DMS114 treated with DMSO at 0.1 percent for 48 hours (cell line): ENCODE measurements around the gene EXD3.
"Not testable (repeated sequence)": the region's sequence is repeated elsewhere in the genome, so short reads cannot be mapped to it uniquely, and the experiment has no call there.

Experiments
- DNase-seq: peaks from one replicate; lab custom pipeline; 2025; ENCODE audit not compliant: unreplicated experiment; lab: John Stamatoyannopoulos, UW

The EXD3 gene

DNA sequence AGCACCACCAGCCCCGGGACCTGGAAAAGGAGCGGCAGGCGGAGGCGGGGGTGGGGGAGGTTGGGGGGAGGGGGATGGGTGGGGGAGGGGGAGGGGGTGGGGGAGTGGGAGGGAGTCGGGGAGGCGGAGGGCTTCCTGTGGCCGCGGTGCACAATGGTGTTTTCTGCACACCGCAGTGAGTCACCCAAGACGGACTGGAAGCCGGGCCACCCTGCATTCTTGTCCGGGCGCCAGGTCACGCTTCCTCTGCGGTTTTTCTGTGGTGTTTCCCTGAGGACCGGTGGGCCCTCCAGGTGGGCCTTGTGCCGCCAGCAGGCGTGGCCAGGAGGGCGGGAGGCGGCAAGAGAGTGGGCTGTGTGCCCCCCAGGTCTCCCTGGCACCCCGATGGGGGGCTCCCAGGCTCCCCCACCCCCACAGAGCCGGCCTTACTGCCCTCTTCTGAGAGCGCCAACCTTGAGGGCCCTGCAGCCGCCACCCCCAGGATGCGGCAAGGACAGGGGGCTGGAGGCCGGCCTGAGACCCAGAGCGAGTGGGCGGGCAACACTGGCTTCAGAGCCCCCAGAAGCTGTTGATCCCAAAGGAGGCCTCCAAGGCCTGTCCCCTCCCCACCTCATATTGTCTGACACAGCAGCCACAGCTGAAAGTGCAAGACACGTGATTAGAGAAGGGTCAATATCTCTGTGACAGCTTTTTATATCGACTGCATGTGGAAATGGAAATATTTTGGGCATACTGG is 11.1 kb downstream of the EXD3 start:
- no peak for DNase-seq

DNA sequence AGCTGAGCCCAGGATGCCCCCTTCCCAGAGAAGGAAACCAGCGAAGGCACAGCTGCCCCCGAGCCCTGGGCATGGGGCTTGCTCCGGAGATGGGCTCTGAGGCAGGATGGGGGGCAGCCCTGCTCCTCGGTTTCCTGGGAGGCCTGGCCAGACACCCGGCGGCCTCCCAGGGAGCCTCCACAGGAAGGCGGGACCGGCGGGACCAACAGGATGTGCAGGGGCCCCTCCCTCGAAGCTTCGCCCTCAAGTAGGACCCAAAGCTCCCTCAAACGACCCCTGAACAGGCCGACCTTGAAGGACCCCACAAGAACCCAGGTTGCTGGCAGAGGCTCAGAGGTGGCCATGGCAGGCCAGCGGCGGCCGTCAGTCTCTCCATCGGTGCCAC is 11.7 kb downstream of the EXD3 start:
- DNase-seq: no peak

DNA sequence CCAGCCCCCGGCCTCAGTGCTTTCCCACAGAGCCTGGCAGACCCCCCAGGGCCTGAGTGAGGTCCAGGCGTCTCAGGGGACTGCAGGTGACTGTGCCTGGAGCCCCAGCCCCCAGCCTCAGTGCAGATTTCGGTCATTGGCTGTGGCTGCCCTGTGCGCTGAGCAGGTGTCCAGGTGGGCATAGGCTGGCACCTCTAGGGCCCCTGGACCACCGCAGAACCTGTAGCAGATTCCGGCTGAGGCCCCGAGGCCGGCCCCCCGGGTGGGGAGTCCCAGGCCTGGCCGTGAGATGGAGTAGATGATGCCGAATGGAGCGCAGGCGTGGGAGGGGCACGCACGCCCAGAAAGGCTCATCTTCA is 12.1 kb downstream of the EXD3 start:
- DNase-seq: no peak

DNA sequence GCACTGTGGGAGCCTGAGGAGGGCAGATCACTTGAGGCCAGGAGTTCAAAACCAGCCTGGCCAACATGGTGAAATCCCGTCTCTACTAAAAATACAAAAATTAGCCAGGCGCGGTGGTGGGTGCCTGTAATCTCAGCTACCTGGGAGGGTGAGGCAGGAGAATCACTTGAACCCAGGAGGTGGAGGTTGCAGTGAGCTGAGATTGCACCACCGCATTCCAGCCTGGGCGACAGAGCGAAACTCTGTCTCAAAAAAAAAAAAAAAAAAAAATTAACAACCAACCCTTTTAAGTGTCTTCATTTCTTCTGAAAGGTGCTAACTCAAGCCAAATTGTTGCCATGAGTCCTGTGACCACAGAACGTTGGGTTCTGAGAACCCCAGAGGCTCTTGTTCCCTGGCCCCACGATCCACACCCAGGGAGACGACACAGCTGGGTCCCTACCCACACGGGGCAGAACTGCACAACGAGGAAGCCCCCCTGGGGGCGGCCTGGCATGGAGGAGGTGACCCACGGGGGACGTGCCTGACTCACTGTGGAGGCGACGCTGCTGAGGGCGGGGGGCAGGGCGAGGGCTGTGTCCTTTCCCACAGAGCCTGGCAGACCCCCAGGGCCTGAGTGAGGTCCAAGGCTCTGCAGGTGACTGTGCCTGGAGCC is 12.6 kb downstream of the EXD3 start:
- DNase-seq: not testable (repeated sequence)

GRCh38 chr9:137409515-137409914 is 13.4 kb downstream of the EXD3 start:
- no peak for DNase-seq

- DNase-seq: no peak
Measured at GRCh38 chr9:137408651-137409405, 14.1 kb downstream of the EXD3 start.

DNA sequence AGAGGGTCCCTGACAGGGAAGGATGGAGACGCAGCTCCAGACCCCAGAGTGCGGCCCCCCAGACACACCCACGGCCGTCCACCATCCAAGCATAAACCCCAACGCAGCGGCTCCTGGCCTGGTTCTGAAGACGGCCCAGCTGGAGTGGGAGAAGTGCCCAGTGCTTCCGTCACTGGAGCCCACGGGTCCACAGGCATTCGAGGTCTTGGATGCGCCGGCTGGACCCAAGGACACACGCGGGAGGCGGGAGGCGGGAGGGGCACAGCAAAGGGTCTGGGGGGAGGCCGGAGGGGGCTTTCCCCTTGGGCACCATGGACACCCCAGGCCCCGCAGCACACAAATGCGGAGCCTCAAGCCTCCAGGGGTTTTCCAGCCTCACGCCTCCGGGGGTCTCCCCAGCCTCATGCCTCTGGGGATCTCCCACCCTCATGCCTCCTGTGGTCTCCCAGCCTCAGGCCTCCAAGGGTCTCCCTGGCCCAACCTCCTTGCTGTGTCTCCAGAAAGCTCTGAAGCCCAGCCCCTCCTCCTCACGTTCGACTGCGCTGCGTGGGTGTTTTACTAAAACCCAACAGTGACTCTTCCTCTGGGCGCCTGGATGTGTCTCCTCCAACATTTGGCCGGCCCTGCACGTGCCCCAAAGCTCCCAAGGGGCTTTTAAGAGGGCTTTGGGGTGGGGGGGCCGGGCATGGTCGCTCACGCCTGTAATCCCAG is 15.2 kb downstream of the EXD3 start:
- DNase-seq: no peak

DNA sequence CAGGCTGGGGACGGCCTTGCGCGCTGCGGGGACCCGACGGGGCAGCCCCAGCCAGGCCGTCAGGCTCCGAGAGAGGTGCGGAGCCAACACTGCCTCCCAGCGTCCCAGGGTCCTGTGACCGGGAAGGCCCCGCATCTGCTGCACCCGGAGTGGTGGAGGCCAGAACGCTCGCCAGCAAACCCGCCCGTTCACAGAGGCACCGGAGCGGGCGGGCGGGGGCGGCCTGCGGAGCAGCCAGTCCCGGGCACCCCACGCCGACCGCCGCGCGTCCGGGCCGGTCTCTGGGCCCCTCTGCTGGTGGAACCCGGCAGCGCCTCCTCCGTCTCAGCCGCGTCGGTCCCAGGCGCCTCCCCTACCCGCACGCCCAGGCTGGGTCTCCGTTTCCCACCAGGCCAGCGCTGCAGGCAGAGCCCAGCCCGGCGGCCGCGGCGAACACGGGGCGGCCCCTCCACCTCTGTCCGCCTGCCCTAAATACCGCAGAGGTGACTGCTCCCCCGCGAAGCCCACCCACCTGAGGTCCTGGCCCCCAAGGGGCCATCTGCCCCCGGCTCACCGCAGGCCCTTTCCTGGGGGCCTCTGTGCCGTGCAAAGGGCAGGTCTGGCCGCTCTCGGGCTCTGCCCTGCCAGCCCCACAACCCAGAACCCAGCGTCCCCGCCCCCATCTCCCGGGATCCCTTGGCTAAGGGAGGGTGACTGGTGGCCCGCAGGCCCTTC is 15.9 kb downstream of the EXD3 start:
- no peak for DNase-seq

DNA sequence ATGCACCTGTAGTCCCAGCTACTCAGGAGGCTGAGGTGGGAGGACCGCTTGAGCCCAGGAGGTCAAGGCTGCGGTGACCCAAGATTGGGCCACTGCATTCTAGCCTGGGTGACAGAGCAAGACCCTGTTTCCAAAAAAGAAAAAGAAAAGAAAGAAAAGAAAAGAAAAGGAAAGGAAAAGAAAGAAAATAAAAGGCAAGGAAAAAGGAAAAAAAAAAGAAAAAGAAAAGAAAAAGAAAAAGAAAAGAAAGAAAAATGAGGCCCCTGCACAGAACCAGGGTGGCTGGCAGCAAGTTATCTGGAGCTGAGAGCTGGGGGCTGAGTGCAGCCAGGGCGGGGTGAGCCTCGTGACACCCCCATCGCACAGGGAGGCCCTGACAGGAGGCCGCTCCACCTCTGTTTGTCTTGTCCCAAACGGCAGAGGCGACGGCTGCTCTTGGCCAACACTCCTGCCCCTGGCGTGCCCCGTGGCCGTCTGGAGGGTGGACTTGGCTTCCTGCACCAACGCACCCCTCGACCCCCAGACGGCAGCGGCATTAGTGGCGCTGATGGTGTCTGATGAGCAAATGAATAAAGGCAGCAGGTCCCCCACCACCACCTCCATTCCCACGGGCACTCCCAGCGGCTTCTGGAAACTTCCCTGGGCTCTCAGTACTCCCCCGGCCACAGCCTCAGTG is 16.7 kb downstream of the EXD3 start:
- DNase-seq: no peak

DNA sequence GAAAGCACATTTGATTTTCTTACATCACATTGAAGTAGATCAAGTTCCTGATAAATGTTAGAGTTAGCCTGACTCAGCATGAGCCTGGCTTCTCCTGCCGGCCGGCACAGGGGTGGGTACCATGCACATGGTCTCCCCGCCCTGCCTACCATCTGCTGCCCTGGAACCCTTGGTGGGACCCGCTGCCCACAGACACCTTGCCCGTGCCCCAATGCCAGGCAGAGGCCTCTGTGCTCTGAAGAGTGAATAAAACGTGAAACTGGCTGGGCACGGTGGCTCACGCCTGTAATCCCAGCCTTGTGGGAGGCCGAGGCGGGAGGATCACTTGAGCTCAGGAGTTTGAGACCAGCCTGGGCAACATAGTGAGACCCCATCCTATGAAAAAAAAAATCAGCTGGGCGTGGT is 17.3 kb downstream of the EXD3 start:
- no peak for DNase-seq

GRCh38 chr9:137404961-137405567 is 17.9 kb downstream of the EXD3 start:
- no peak for DNase-seq

- no peak for DNase-seq
Measured at GRCh38 chr9:137403269-137403668, 19.7 kb downstream of the EXD3 start.

DNA sequence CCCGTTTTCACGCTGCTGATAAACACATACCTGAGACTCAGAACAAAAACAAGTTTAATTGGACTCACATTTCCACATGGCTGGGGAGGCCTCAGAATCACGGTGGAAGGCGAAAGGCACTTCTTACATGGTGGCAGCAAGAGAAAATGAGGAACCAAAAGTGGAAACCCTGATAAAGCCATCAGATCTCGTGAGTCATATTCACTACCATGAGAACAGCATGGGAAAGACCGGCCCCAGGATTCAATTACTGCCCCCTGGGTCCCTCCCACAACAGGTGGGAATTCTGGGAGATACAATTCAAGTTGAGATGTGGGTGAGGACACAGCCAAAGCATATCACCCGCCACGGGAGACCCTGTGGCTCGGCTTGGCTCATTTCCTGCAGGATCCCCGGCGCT is 20.2 kb downstream of the EXD3 start:
- DNase-seq: no peak

GRCh38 chr9:137398561-137399468 is 24.1 kb downstream of the EXD3 start:
- no peak for DNase-seq

DNA sequence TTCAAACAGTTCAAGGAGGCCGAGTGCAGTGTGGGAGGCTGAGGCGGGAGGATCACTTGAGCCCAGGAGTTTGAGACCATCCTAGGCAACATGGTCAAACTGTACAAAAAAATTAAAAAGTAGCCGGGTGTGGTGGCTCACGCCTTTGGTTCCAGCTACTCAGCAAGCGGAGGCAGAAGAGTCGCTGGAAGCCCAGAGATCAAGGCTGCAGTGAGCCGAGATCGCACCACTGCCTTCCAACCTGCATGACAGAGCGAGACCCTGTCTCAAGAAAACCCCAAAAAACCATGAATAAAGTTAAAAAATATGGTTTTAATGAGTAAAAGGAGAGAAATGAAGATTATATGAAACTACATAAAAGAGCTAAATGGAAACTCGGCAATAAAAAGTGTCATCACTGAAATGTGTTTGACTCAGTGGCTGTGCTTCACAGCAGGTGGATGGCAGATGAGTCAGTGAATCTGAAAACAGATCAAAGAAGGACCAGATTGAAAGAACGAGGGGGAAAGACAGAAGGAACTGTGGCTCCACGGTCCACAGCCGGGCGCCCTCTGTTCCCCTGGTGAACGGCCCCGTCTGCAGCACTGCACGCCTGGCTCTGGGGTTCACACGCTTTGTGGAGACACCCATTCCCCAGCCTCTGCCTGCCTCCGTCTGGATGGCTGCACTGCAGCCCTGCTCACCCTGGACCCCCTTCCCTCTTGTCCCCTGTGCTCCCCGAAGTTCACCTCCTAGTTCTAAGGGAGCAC is 25.1 kb downstream of the EXD3 start:
- no peak for DNase-seq

DNA sequence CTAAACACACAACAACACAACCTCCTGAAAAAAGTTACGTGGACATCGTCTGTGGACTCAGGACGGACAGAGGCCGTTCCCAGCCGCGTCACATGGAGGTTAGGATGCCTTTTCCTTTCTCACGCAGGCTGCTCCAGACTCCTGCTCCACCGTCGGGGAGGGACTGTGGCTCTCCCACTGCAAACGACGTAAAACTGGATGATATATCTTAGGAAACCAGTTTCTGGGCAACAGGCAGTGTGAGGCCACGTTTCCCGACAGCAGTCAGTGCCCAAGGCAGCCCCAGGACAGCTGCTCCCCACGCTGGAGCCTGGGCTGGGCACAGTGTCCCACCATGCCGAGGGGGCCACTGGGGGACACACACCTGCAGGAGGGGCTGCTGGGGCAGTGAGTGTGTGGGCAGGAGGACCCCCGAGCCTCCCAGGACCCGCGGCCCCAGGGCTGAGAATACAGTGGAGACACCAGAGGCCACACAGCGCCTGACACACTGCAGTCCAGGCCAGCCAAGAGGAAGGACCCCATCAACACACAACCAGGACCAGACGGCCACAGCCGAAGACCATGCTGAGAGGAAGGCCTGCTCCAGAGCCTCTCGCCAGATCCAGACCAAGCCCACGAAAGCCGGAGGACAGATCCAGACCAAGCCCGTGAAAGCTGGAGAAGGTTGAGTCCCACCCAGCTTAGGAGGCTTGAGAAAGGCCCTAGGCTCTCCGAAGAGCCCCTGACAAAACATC is 26.2 kb downstream of the EXD3 start:
- DNase-seq: no peak

GRCh38 chr9:137396227-137396626 is 26.7 kb downstream of the EXD3 start:
- DNase-seq: no peak

- no peak for DNase-seq
Measured at GRCh38 chr9:137395666-137396010, 27.3 kb downstream of the EXD3 start.
